NOMO-1 (cell line): ENCODE measurements around the gene ADGRE2.
"Not testable (repeated sequence)": the region's sequence is repeated elsewhere in the genome, so short reads cannot be mapped to it uniquely, and the experiment has no call there.

Experiments used
- DNase-seq, 2 experiments: peaks; one replicate each; lab custom pipeline; 2025; ENCODE audit not compliant: unreplicated experiment in 2 of 2; lab: John Stamatoyannopoulos, UW

The ADGRE2 gene

DNA sequence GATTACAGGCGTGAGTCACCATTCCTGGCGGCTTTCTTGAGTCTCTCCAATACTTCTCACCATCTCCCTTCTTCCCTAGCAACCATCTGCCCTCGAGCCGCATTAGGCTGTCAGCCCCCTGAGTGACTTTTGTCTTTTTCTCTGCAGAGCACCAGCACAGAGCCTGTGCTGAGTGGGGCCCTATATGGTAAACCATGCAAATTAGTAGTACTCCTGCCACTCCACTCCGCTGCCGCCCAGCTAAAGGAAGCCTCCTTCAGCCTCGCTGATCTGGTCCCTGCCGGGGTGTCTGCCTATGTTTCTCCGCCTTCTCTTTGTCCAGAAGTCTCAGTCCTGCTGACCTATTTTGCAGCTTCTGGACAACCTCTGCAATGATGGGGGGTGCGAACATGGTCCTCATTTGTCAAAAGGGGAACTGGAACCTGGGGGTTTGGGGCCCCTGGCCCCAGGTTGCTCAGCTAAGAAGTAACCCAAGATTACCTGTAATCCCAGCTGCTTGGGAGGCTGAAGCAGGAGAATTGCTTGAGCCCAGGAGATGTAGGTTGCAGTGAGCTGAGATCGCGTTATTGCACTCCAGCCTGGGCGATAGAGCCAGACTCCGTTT, 2.4 kb upstream of the ADGRE2 start:
- not testable (repeated sequence) for DNase-seq

DNA sequence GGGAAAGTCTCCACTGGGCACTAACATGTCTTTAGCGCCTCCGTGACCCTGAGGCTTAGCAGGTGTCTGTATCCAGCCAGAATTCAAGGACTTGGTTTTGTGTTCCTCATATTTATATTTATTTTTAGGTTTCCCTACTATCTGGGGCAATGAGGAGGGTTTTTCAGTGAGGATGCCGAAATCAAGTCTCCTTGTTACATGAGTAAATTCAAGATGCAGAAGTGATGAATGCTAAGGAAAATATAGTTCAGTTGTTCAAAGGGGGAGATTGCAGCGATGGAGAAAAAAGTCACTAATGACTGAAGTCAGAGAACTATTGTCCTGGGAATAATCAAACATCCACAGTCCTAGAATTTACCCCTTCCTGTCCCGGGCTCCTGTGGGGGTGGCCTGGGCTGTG, 791 bp upstream of the ADGRE2 start:
- DNase-seq: no peak

DNA sequence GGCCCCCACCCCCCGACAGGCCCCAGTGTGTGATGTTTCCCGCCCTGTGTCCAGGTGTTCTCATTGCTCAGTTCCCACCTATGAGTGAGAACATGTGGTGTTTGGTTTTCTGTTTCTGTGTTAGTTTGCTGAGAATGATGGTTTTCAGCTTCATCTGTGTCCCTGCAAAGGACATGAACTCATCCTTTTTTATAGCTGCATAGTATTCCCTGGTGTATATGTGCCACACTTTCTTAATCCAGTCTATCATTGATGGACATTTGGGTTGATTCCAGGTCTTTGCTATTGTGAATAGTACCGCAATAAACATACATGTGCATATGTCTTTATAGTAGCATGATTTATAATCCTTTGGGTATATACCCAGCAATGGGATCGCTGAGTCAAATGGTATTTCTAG, 715 bp downstream of the ADGRE2 start:
- DNase-seq: not testable (repeated sequence)

DNA sequence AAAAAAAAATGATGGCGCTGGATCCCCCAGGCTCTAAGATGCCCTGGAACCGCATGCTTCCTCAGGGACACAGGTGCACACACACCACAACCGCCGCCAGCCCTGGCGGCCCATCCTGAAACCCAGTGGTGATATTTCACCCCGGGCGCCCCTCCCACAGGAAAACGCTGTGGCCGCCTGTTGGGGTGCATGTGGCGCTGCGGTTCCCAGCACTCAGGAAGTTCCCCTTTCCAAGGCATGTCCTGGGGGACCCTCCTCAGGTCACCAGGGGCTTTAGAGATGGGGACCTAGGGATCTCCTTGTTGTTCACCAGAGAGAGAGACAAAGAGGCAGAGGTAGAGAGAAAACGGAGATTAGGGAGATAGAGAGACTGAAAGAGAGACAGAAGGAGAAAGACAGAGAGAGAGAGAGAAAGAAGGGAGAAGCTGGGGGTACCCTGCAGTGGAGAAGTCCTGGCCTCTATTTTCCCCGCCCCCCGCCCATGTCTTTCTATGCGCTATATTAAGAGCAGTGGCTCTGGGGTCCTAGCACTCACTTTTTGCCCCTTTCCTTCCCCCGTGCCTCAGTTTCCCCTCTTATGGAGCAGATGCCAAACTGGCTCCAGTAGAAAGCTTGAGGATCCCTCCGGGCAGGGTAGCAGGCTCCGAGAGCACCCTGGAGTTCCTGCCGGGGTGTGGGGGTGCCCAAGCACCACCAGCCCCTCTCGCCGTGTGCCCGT, 2.3 kb downstream of the ADGRE2 start:
- no peak for DNase-seq

DNA sequence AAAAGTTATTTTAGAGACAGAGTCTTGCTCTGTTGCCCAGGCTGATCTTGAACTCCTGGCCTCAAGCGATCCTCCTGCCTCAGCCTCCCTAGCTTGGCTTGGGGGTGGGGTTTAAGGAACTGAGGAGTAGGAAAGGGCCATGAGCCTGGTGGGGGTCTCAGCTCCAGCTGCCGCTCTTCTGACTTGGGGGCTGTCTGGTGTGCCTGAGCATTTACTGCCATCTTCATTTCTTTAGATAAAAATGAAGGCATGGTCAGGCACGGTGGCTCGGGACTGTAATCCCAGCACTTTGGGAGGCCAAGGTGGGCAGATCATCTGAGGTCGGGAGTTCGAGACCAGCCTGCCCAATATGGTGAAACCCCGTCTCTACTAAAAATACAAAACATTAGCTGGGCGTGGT, 3.0 kb downstream of the ADGRE2 start:
- not testable (repeated sequence) for DNase-seq

DNA sequence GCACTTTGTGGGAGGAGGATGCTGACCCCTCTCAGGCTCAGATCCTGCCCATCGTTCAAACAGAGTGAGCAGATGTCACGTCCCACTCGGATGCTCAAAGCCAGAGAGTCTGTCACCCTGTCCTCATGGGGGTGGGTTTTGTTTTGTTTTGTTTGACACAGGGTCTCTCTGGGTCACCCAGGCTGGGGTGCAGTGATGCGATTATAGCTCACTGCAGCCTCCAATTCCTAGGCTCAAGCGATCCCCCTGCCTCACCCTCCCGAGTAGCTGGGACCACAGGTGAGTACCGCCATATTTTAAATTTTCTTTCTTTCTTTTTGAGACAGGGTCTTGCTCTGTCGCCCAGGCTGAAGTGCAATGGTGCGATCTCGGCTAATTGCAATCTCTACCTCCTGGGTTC, 4.0 kb downstream of the ADGRE2 start:
- DNase-seq: no peak

DNA sequence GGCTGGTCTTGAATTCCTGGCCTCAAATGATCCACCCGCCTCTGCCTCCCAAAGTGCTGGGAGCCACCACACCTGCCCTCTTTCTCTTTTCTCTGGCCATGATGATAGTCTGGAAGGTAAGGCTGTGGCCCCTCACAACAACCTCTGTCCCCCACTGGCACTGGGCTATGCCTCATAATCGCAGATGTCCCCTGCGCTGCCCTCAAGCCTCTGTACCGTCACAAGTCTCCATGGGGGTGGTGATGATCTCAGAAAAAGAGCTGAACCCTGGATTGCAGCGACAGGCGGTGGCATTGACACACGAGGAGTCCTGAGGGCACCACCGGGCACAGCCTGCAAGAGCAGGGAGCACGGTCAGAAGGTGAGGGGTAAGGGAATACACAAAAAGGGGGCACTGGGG, 4.6 kb downstream of the ADGRE2 start:
- DNase-seq: not testable (repeated sequence)

DNA sequence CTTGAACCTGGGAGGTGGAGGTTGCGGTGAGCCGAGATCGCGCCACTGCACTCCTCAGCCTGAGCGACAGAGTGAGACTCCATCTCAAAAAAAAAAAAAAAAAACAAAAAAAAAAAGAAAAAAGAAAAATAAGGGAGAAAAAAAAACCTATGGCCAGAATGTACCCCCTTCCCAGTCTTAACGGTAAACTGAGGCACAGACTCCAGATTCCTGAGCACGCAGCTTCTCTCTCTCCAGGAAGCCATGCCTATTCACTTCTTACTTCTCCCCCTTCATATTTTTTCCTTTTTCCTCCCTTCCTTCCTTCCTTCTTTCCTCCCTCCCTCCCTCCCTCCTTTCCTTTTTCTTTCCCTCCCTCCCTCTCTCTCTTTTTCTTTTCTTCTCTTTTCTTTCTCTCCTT, 5.4 kb downstream of the ADGRE2 start:
- DNase-seq: no peak

DNA sequence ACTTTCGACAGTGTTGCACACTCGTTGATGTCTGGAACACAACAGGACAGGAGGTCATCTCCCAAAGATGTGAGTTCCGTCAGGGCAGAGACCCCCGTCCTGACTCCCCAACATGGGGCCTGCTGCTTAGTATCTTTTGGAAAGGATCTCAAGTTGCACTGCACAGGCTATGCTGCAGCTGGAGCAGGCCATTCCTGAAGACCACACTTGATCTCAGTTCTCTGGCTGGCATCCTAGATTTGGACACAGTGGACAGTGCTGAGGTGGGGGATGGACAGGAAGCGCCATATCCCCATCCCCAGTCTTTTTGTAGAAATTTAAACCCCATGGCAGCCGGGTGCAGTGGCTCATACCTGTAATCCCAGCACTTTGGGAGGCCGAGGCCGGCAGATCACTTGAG, 5.9 kb downstream of the ADGRE2 start:
- no peak for DNase-seq

DNA sequence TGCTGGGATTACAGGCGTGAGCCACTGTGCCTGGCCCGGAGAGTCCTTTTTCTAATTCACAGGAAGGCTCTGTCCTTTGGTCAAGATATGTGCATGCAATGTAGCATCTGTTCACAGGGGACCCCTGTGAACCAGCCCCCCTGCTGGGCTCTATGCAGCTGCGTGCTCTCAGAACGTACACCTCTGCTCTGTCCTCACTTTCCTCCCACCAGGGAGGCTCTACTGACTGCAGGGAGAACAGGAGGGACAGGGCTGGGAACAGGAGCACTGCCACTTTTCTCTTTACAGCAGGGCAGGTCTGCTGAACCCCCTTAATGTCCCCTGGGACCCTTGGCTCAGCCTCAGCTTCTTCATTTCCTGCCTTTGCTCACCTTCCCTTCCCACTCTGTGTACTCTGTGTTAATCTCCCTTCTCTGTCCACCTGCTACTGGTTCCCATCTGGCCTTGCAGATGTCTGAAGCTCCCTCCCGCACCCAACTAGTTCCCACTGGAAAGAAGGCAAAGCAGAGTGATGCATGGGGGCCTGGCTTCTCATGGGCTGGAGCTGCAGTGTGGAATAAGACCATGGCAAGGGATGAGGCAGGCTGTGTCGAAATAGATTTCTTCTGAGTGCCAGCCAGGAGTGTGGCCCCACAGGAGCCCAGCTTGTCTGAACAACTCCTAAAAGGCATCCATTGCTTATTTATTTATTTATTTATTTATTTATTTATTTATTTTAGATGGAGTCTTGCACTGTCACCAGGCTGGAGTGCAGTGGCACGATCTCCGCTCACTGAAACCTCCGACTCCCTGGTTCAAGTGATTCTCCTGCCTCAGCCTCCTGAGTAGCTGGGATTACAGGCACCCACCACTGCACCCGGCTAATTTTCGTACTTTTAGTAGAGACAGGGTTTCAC, 7.2 kb downstream of the ADGRE2 start:
- DNase-seq: no peak

DNA sequence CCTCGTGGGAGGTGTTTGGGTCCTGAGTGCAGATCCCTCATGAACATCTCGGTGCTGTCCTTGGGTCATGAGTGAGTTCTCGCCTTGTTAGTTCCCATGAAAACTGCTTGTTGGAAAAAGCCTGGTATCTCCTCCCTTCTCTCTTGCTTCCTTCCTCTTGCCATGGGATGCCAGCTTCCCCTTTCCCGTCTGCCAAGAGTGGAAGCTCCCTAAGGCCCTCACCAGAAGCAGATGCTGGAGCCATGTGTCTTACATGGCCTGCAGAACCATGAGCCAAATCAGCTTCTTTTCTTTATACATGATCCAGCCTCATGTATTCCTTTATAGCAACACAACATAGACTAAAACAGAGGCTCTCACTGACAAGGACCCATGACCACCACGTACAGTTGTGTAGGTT, 8.2 kb downstream of the ADGRE2 start:
- DNase-seq: no peak

DNA sequence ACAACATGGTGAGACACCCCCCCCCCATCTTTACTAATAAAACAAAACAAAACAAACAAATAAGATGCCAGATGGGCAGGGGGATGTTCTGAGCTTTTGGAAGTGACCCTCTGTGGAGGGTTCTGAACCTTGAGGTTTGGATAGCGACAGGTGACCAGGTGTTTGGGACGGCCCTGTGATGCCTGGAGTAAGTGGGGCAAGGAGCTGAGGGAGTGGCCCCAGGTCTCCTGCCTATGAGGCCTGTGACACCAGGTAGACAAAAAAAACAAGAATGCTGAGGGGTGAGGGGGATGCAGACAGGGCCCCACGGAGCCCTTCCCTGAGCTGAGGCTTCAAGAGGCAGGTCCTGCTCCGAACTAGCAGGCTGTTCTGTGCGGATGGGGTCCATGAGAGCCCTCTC, 9.2 kb downstream of the ADGRE2 start:
- no peak for DNase-seq

DNA sequence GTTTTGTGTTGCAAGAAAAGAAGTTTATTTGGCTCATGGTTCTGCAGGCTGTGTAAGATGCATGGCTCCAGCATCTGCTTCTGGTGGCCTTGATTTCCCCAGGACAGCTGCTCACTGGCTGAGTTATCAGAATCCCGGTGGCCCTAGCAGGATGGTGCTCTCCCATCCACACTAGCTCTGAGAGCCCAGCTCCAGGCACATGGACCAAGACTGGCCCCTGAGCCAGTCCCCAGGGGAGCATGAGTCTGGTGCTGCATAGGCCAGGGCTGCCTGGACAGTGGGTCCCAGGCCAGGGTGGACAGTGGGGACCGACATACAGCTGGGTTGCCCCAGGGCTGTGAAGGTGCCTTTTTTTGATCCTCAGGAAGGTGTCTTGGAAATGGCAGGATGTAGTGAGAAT, 10.4 kb downstream of the ADGRE2 start:
- no peak for DNase-seq

DNA sequence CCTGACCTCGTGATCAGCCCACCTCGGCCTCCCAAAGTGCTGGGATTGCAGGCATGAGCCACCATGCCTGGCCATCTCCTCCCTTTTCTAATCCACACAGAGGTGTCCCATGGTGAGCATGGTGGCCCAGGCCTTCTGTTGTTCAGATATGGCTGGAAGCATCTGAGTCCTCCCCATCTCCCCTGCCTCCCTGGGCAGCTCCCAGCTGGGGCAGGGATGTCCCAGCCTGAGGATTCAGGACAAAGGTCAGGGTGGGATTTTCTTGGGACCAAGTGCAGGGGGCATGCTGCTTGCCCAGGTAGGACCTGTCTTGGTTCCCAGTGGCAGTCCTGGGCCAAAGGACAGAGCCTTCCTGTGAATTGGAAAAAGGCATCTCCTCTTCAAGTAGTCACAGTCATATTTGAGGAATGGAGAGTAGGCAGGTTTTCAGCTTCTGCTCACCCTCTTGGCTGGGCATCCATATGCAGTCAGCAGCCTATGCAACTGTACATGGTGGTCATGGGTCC, 10.8 kb downstream of the ADGRE2 start:
- no peak for DNase-seq

DNA sequence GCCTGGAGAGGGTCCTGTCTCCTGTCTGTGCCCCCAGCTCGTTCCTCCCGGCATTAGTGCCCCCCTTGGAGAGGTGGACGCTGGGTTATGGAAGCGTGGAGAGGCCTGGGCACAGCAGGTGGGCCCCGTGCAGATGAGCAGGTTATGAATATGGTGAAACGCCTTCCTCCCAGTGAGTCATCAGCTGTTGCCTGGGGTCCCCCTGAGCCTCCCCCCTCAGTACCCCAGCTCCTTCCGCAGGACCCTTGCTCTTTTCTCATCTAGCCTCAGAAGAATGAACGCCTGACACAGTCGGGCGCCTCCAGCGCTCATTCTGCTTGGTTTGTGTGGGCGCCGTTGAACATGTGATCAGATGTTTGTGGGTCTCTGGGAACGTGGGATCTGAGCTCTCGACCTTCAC, 12.5 kb downstream of the ADGRE2 start:
- not testable (repeated sequence) for DNase-seq

DNA sequence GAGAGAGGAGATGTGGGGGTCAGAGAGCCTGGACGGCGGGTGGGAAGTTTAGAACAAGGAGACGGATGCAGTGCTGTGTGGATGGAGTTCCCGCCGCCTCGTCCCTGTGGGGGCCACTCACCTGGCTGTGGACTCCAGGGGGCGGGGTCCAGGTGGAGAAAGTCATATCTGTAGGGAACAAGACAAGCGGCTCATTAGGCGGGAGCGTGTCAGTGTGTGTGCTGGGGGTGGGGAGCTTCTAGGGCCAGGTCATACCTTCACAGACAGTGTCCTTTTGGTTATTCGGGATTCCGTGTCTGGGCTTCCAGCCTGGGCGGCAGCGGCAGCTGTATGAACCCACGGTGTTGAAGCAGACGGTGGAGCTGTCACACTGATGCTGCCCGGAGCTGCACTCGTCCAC, 13.0 kb downstream of the ADGRE2 start:
- DNase-seq: not testable (repeated sequence)

DNA sequence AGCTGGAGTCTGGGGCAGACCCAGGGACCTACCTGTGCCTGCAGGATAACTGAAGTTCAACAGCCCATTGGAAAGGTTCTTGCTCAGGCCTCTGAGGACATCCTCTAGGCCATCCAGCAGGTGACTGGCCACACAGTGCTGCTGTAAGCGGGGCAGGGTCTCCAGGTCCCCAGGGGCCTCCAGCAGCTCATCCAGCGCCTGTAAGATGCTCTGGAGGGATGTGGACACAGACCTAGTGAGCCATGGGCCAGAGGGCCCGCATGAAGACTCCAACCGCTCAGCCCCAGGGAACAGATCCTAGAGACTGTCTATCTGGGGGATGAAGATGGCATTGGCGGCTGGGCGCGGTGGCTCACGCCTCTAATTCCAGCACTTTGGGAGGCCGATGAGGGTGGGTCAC, 14.0 kb downstream of the ADGRE2 start:
- DNase-seq: no peak

DNA sequence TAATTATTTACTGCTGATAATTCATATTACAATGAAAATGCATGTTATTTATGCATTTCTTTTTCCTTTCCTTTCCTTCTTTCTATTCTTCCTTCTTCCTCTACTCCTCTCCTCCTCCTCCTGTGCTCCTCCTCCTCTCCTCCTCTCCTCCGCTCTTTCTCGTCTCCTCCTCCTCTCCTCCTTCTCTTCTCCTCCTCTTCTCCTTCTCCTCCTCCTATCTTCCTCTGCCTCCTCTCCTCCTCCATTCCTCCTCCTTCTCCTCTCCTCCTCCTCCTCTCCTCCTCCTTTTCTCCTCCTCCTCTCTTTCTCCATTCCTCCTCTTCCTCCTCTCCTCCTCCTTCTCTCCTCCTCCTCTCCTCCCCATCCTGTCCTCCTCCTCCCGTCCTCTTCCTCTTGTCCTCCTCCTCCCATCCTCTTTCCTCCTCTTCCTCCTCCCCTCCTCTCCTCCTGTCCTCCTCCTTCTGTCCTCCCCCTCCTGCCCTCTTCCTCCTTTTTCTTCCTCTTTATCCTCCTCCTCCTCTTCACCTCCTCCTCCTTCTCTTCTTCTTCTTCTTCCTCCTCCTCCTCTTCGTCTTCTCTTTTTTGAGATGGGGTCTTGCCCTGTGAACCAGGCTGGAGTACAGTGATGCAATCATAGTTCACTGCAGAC, 14.7 kb downstream of the ADGRE2 start:
- no peak for DNase-seq

DNA sequence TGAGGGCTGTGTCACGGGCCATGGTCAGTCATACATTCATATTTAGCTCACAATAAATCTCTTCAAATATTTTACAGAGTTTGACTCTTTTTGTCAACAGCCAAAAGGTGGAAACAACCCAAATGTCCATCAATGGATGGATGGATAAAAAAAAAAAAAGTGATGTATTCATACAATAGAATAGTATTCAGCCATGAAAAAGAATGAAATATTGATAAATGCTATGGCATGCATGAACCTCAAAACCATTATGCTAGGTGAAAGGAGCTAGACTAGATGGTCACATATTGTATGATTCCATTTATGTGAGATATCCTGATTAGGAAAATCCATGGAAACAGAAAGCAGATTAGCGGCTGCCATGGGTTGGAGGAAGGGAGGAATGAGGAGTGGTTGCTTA, 16.2 kb downstream of the ADGRE2 start:
- no peak for DNase-seq

DNA sequence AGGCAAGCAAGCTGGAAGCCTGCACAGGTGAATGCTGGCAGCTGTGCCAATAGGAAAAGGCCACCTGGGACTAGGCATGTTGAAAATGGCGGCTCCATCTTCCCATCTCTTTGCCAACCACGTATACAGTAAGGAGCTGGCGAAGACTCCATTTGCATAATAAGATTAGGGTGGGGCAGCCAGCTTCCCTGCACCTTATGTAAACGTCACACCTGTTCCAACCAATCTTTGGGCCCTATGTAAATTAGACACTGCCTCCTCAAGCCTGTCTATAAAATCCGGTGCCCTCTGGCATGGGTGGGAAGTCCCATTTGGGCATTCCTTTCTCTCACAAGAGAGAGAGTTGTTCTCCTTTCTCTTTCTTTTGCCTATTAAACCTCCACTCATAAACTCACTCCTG, 16.8 kb downstream of the ADGRE2 start:
- no peak for DNase-seq

DNA sequence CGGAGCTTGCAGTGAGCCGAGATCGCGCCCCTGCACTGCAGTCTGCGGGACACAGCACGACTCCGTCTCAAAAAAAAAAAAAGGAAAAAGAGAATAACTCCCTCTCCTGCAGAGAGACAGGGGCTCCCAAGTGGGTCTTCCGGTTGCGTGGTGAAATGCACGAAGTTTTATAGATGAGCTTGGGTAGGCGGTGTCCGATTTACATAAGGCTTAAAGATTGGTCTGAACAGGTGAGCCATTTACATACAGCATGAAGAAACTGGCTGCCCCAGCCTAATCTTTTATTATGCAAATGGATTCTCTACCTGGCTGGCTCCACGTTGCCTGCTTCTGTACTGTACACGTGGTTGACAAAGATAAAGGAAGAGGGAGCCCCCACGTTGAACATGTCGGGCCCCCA, 19.5 kb downstream of the ADGRE2 start:
- no peak for DNase-seq
